Activated CD4-positive, CD25-positive, alpha-beta regulatory T cell (primary cell): ENCODE results near the gene SMIM27.

Experiments
- DNase-seq, 4 experiments: peaks; one replicate each; lab custom pipeline; 2025; lab: John Stamatoyannopoulos, UW

SMIM27 gene

DNA sequence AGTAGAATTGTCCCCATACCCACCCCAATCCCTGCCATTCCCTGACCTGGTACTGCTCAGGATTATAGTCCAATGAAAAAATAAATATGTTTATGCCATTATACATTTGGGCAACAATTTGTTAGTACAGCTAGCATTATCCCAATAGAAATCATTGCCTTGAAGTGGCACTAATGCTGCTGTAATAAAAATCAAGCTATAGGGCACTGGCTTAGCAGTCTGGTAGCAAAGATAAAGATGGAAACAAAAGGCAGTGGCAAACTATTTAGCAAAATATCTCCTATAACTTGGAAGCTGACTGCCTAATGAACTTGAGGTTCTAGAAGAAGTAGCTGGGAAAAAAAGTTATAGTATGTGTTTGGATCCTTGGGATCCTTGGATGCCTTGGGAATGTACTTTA lies 2.5 kb downstream of the SMIM27 start:
- no peak for DNase-seq

GRCh38 chr9:32558408-32558934 lies 6.3 kb downstream of the SMIM27 start:
- DNase-seq, result no peak

DNA sequence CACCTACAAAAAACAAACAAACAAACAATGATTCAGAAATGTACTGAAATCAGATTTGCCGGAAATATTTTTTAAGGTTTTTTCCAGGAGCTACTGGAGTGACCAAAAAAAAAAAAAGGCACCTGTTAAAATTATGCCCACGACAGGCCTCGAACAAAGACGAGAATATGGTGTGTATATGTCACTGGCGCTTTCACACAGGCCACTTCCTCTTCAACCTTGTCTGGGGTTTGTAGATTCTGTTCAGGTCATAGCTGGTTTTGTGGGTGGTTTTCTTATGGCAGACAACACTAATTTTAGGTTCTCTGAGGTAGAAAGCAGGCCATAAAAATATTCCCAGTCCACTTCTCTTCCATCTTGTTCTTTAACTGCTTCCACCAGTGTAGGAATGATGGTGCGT lies 13.8 kb downstream of the SMIM27 start:
- no peak for DNase-seq

- no peak for DNase-seq
These were observed 14.6 kb downstream of the SMIM27 start for GRCh38 chr9:32566770-32567169.

- no peak for DNase-seq
These were observed 18.1 kb downstream of the SMIM27 start for GRCh38 chr9:32570262-32570661.

DNA sequence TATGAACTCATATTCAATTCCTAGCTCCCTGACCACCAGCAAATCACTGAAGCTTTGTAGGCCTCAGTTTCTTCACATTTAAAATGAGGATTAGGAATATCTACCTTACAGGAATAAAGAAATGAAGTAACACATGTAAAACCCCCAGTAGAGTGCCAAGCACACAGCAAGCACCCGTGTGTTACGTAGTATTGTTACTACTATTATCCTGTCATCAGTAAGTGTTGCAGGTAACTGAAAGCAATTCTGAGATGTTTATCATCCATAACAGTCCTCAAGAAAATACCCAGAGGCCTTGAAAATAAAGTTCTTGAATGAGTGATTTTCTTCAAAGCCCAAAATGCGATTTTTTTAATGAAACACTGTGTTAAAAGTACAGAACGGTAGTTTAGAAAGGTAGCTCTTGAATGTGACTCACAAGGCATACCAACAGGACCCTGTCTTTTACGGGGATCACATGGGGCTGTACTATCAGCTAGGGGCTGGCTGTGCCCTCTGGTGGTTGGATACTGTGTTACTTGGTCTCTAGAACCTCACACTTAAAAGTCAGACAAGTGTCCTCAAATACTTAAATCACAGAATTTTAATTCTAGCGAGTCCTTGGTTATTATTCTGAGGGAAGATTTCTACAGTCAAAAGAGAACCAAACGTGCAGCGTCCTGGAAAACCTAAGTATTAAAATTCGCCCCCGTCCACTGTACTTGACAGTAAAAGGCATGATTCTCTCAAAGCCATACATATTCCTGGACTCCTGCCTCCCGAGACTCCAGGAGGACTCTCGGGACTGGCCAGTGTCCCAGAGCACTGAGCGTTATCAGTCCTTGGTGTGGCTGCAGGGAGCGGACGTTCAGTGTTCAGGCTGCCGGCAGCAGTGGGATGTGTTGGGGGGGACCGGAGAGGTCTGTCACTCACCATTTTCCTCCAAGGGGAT lies 20.1 kb downstream of the SMIM27 start:
- peak; percentile 38 to 62 (median 48) for DNase-seq

DNA sequence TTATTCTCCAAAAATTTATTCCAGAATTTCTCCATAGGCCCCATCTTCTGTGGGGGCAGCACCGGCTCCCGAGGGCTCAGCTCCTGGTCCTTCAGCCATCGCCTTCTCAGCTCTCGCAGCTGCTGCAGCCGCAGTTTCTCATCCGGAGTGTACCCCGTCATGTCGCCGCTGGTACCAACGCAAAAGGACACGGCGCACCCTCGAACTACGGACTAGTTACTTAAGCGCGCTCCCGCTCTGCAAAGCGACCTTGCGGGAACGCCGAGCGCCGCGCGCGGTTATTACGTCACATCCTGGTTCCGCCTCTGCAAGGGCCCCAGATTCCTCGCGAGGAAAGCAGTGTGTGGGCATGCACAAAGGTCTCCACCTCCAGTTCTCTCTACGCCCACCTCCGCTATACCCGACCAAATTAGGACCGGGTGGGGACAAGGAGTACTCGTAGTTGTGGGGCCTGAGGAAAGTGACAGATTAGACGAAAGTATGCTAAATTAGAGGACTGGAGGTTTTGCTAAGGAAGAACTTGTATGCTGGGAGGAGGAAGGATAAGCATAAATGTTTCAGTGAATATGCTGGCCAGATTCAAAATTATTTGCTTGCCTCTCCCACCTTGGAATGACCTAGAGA lies 20.9 kb downstream of the SMIM27 start, which contains the start of gene NDUFB6:
NDUFB6 (minus strand) TSS at position 260 of the 624 bp plus-strand sequence; CDS start at position 161, 99 bp downstream.
- DNase-seq, result peak; percentile 87 to 93 (median 90)

GRCh38 chr9:32573821-32574220 lies 21.7 kb downstream of the SMIM27 start:
- DNase-seq, result no peak

- DNase-seq, result no peak
These were observed 22.7 kb downstream of the SMIM27 start for GRCh38 chr9:32574858-32575257.

- no peak for DNase-seq
These were observed 25.2 kb downstream of the SMIM27 start for GRCh38 chr9:32577316-32577715.

- no peak for DNase-seq
These were observed 26.8 kb downstream of the SMIM27 start for GRCh38 chr9:32578976-32579375.

DNA sequence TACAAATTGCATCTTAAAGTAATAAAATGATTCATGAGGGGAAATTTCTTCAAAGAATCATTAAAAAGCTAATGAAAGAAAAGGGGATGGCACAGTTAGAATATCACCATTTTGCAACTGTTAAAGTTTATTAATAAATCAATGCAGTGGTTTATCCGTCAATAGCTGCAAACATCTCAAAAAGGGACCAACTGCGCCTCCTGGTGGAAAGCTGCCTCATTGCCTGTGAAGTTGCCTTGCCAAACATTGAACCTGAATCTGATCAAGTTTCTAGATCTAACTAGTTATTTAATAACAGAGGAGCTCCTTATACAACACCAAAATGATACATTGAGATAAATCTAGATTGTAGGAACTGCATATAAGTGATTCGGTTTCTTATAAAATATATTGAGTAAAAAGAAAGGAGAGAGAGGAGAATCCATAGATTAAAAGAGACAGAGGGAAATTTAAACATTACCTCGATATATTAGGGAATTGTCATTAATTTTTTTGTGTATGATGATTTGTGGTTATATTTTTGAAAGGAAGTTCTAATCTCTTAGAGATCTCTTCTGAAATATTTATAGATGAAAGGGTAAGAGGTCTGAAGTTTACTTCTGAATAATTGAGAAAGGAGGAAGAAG lies 27.7 kb downstream of the SMIM27 start:
- DNase-seq, result peak; percentile 58 to 78 (median 62)

DNA sequence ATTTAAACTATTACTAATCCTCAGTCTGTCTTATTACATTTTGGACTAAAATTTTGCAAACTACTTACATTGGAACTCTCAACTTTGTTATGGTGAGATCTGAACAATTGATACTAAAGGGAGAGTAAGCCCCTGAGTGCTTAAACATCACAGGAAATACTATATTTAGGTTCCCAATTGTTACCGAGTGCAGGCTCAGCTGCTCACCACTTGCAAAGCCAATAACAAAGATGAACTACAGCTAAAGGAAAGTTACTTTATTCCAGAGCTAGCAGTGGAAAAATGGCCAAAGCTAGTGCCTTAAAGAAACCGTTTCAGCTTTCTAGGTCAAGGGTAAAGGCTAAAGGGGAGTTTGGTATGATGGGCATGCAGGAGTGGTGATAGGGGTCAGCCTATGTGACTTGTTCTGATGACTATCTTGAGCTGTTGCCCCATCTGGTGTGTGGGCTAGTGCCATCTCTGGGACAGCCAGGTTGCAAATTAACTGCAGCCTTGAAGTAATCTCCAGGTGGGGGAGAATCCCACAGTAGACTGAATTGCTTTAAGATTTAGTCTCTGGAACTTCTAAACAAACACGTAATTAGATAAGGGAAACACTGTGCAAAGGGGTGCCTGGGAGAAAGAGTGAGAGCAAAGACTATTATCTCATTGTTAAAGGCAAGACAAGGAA lies 28.6 kb downstream of the SMIM27 start:
- no peak for DNase-seq

DNA sequence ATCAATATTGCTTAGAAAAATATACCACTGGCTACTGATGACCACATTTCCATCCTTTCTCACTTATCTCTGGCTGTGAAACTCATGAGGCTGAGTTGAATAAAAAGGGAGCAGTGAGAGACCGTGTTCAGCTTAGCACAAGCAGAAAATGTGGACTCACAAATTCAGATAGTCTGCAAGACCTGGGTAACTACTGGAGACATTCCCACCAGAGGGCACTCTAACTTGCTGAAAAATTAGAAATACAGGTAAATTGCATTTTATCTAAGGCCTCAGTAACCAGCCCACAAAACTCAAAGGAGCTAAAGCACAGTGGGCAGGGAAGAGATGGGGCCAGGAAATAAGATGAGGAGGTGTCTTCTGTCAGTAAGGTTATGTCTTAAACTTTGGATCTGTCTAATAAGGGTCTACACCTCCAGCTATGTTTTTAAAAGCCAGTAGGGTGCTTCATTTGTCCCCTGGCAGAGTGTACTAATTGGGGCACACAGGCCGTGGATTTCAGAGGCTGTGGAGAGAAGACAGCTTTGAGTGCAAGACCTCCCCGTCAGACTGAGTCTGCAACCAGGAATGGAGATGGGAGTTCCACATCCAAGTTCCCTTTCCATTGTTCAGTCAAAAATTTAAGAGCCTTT lies 29.5 kb downstream of the SMIM27 start:
- no peak for DNase-seq

- no peak for DNase-seq
These were observed 32.7 kb downstream of the SMIM27 start for GRCh38 chr9:32584784-32585183.

DNA sequence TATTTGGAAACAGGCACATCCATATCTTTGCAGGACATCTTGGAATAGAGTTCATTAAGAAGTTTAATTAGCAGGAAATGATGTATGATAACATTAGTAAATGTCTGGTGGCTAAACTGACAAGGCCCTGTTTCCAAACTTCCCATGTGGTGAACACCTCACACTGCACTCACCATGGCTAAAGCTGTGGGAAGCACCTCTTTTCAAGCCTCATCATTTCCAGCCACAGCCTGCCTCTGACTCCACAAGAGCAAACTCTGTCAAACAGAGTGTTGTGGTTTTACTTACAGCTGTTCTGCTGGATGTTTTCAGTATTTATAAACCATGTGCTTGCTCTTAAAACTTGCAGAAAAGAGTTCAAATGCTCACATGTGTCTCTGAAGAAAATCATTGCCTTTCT lies 35.8 kb downstream of the SMIM27 start:
- DNase-seq, result no peak

DNA sequence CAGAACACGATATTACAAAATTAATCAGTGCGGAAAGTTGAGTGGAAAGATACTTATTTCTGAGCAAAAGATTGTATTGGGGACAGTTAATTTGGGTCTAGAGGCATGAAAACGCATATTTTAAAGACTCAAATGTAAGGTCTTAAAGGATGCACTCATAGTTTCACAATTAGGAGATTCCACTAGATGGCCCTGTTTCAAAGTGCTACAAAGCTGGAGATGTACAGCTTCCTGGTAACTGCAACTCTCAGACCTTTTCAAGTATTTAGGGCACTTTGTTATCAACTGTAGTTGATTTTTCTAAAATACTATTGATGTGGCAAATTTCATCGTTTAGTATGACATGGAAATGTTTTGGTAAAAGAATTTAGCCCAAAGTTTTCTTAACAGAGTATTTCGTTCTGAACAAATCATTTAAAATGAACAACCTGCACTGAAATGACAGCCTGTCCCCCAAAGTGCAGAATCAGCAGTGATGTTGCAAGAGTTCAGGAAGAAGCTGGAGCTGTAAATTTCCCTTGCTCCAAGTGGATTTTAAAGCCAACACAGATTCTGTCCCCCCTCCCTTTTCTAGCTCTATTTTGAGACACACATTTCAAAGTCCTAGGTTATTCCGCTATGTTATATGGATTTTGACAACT lies 37.1 kb downstream of the SMIM27 start:
- no peak for DNase-seq

- DNase-seq, result no peak
These were observed 38.3 kb downstream of the SMIM27 start for GRCh38 chr9:32590476-32590875.

GRCh38 chr9:32590898-32591297 lies 38.8 kb downstream of the SMIM27 start:
- no peak for DNase-seq

GRCh38 chr9:32596096-32596865 lies 44.2 kb downstream of the SMIM27 start:
- DNase-seq, result no peak
